Lower leg skin (tissue), 4 donors: ENCODE data around the gene BPIFB4. TPM values are rescaled to one million over a fixed set of nuclear protein-coding genes. Genes with fewer than 3 reads are reported as not detected.
"Not testable (repeated sequence)": the region's sequence is repeated elsewhere in the genome, so short reads cannot be mapped to it uniquely, and the experiment has no call there.

Source experiments
- DNase-seq, 2 donors: peaks; one replicate each; pipeline ENCODE4 v3.0.0-alpha.2; 2019; ENCODE audit warnings: low spot score in 2 of 2
- H3K4me3 ChIP-seq: fragments of 200-600 bp; sonication (generic); 2 replicates; pipeline ENCODE4 v1.5.1; 2017; ENCODE audit warnings: mild to moderate bottlenecking, low read depth; ENCODE audit not compliant: poor library complexity, severe bottlenecking
- POLR2A ChIP-seq, 2 donors: fragments of 450-650 bp; IDR thresholded peaks; one replicate each; pipeline ENCODE4 v1.6.1; 2016 to 2017; ENCODE audit warnings: antibody characterized with exemption in 2 of 2, mild to moderate bottlenecking in 1 of 2, moderate library complexity in 1 of 2
- WGBS, 2 donors: methylation state at CpG; one replicate each; pipeline ENCODE4 v1.1.5; 2018; 5-methylcytosine and 5-hydroxymethylcytosine counted together
- intact Hi-C: fragments of 100-400 bp; cut with DNase I; formaldehyde crosslinking; loops from one replicate; pipeline ENCODE4 v1.15.0; 2023; ENCODE audit warnings: low total_unique reads
- total RNA-seq, 4 donors: library from RNA; depleted of rRNA; stranded (reverse); fragments of >200 nt; gene quantifications; one replicate each; pipeline ENCODE4 v1.1.0, GENCODE V29; 2016
- TF ChIP-seq, protein P1 (sequence below), 3 donors: fragments of 450-650 bp; IDR thresholded peaks; one replicate each; pipeline ENCODE4 v1.5.1; 2016; ENCODE audit warnings: antibody characterized with exemption in 3 of 3, mild to moderate bottlenecking in 3 of 3, moderate library complexity in 2 of 3

BPIFB4 gene
- total RNA-seq, 4 donors from 2014 or later: not detected

DNA sequence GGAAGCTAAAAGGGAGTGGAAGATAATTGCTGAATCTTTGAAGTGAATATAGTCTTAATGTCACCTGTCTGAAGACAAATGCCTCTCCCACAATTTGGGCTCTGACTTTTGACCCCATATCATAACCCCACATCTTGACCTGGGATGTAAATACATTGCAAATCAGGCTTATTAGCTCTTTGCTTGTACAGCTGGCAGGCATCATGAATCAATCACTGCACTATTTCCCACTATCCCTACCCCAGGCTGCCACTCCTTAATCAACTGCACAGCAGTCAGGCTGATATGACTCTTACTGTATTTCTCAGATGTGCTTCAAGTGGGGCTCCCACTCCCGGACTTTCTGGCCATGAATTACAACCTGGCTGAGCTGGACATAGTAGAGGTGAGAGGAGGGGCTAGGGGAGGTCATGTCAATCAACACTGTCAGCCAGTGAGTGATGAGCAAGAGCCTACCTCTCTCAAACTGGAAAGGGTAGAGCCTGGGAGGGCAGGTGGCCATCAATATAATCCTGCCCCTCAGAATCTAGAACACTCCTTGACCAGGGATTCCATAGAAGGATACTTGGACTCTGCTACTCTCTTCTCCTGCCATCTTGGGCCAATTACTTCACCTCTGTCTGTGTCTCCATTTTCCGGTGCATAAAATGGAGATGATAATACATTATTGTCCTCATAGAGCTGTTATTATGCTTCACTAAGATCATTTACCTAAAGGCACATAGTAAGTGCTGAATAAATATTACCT lies 36.3 kb upstream of the BPIFB4 start:
- no peak for TF ChIP-seq POLR2A (IDR thresholded peaks at IDR 0.05)
- TF ChIP-seq, protein P1, sequence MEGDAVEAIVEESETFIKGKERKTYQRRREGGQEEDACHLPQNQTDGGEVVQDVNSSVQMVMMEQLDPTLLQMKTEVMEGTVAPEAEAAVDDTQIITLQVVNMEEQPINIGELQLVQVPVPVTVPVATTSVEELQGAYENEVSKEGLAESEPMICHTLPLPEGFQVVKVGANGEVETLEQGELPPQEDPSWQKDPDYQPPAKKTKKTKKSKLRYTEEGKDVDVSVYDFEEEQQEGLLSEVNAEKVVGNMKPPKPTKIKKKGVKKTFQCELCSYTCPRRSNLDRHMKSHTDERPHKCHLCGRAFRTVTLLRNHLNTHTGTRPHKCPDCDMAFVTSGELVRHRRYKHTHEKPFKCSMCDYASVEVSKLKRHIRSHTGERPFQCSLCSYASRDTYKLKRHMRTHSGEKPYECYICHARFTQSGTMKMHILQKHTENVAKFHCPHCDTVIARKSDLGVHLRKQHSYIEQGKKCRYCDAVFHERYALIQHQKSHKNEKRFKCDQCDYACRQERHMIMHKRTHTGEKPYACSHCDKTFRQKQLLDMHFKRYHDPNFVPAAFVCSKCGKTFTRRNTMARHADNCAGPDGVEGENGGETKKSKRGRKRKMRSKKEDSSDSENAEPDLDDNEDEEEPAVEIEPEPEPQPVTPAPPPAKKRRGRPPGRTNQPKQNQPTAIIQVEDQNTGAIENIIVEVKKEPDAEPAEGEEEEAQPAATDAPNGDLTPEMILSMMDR (IDR thresholded peaks at IDR 0.05): no peak
- WGBS, 2 donors: 54 to 58% methylated on average over 2 of the region's 2 CpGs

DNA sequence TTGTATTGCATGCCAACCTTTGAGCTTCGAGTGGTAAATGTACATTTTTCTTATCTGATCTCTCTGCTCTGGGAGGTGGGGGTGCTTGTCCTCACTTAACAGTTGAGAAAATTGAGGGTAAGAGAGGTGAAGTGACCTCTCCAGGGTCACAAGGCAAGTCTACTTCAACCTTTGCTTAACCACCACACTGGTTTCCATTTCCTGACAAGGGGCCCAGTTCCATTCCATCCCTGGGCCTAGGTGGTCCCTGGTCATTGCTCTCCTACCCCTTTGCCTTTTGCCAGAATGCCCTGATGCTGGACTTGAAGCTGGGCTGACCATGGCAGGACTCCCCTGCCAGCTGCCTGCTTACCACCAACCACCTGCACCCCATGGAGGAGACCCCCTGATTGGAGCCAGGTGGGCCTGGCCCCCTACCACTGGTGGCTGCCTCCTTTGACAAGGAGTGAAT lies 35.7 kb upstream of the BPIFB4 start:
- H3K4me3 ChIP-seq: no peak overlapping the region
- no peak for TF ChIP-seq POLR2A (IDR thresholded peaks at IDR 0.05)
- TF ChIP-seq, protein P1 (IDR thresholded peaks at IDR 0.05): no peak
- 32% methylated on average over 1 of the region's 1 CpG for WGBS, 2 donors
- intact Hi-C loops: no loop called here
- no peak for DNase-seq

More for the DNA sequence above, 36.3 kb upstream of the BPIFB4 start:
- no peak for DNase-seq
- H3K4me3 ChIP-seq: no peak overlapping the region
- intact Hi-C loops: no loop called here

DNA sequence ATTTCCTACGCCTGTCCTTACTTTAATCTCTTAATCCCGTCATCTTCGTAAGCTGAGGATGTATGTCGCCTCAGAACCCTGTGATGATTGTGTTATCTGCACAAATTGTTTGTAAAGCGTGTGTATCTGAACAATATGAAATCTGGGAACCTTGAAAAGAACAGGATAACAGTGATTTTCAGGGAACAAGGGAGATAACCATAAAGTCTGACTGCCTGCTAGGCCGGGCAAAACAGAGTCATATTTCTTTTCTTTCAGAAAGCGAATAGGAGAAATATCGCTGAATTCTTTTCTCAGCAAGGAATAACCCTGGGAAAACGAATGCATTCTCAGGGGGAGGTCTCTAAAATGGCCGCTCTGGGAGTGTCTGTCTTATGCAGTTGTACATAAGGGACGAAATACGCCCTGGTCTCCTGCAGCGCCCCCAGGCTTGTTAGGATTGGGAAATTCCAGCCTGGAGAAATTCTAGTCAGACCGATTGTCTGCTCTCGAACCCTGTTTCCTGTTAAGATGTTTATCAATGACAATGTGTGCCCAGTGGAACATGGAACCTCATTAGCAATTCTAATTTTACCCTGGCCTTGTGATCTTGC lies 34.2 kb upstream of the BPIFB4 start:
- intact Hi-C loops, H3K4me3 ChIP-seq, DNase-seq: not testable (repeated sequence)
- 77 to 86% methylated on average over 15 of the region's 15 CpGs for WGBS, 2 donors

DNA sequence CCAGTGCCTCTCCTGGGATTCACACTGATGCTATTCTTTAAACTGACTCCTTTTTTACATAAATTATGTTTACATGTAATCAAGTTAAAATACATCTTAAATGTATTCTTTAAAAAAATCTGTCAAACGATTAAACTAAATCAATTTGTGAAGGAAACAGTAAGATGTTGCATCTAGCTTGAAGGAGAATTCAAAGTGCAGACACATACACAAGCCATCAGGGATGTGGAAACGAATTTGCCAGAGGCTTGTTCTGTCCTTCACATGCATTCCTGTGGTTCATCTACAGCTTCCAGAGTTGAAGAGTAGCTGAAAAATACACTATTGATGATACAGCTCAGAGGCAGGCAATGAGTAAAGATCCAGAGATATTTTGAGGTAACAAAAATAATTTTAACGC lies 33.0 kb upstream of the BPIFB4 start:
- no peak for DNase-seq
- H3K4me3 ChIP-seq: no peak overlapping the region
- intact Hi-C loops: no loop called here
- TF ChIP-seq, protein P1 (IDR thresholded peaks at IDR 0.05): no peak
- no peak for TF ChIP-seq POLR2A (IDR thresholded peaks at IDR 0.05)
- WGBS, 2 donors: 76 to 79% methylated on average over 3 of the region's 3 CpGs

DNA sequence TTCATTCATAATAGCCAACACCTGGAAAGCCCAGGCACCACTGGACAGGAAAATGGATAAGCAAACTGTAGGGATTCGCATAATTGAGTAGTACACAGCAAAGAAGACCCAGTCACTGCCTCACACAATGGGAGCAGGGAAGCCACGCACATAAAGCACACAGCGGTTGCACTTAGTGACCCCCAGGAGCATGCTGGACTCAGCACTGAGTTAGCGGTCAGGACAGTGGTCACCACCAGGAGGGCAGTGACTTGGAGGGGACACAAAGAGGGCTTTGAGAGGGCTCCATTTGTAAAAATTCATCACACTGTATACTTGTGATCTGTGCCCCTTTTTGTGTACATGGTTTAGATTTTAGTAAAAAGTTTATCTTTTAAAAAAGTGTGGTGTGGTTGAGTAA lies 28.1 kb upstream of the BPIFB4 start:
- intact Hi-C loops: no loop called here
- TF ChIP-seq POLR2A (IDR thresholded peaks at IDR 0.05): no peak
- TF ChIP-seq, protein P1 (IDR thresholded peaks at IDR 0.05): no peak
- no peak for DNase-seq
- WGBS, 2 donors: 63 to 93% methylated on average over 4 of the region's 4 CpGs
- no peak overlapping the region for H3K4me3 ChIP-seq

DNA sequence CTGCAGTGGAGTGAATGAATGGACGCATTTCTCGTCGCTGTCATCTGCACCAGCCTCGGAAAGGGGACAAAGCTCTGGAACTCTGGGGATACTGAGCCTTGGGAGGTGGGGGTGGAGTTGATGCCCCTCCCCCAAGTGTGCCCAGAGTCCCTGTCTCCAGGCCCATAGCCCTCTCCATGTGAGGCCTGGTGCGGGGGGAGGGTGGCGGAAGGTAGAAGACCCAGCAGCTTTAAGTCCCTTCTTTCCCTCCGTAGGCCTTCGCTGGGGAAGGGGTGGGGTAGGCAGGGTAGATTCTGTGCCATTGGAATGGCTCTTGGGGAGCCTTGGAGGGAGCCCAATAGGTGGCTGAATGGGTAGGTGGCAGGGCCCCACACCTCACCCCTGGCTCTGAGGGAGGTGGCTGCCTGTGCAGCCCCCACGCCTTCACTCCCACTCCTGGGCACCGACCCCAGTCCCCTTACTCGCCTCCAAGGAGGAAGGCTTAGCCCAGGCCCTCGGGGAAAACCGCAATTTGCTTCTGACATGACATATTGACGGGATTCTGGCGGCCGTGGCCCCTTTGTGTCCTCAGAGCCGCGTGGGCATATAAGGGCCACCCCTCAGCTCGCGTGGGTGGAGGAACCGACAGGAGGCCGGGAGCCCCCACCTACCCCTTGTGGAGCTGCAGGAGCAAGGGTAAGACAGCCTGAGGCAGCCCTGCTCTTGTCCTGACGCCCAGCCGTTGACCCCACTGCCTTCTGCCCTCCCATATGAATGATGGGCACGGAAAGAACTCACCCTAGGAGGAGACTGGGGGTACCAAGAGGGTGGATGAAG lies 25.9 kb upstream of the BPIFB4 start, which contains the start of gene BPIFB3:
Gene BPIFB3 (plus strand): TSS at position 613 of the 816 bp plus-strand sequence. CDS start 1,533 bp downstream, outside the sequence.
- DNase-seq: no peak
- H3K4me3 ChIP-seq: no peak within 1 kb of the TSS
- intact Hi-C loops: no loop called here
- TF ChIP-seq POLR2A (IDR thresholded peaks at IDR 0.05): no peak
- TF ChIP-seq, protein P1 (IDR thresholded peaks at IDR 0.05): no peak
- 67 to 75% methylated on average over 18 to 22 of the region's 25 CpGs for WGBS, 2 donors
